Suppressor macrophage treated with lipopolysaccharide for 4 hours (primary cell): ENCODE data around the gene FAM171A1.
A peak's percentile ranks its signal among the peaks of the same experiment; 100 is the strongest.
"Not testable (repeated sequence)": the region's sequence is repeated elsewhere in the genome, so short reads cannot be mapped to it uniquely, and the experiment has no call there.

Experiments
- DNase-seq: peaks from one replicate; pipeline ENCODE4 v3.0.0-alpha.2; 2020

Gene FAM171A1

GRCh38 chr10:15316145-15316544, 54.9 kb downstream of the FAM171A1 start:
- DNase-seq = no peak

- DNase-seq = no peak
These were observed 55.8 kb downstream of the FAM171A1 start for GRCh38 chr10:15315286-15315685.

GRCh38 chr10:15314482-15315045, 56.5 kb downstream of the FAM171A1 start:
- DNase-seq = no peak

GRCh38 chr10:15313843-15314242, 57.2 kb downstream of the FAM171A1 start:
- no peak for DNase-seq

GRCh38 chr10:15313047-15313446, 58.0 kb downstream of the FAM171A1 start:
- DNase-seq = no peak

- no peak for DNase-seq
These were observed 59.4 kb downstream of the FAM171A1 start for GRCh38 chr10:15311569-15312280.

GRCh38 chr10:15310776-15311568, 60.1 kb downstream of the FAM171A1 start:
- no peak for DNase-seq

GRCh38 chr10:15309221-15309620, 61.9 kb downstream of the FAM171A1 start:
- DNase-seq = no peak

- no peak for DNase-seq
These were observed 64.3 kb downstream of the FAM171A1 start for GRCh38 chr10:15306735-15307280.

- DNase-seq = no peak
These were observed 65.5 kb downstream of the FAM171A1 start for GRCh38 chr10:15305634-15306033.

GRCh38 chr10:15305161-15305560, 65.9 kb downstream of the FAM171A1 start:
- no peak for DNase-seq

GRCh38 chr10:15302188-15302956, 68.7 kb downstream of the FAM171A1 start:
- not testable (repeated sequence) for DNase-seq

GRCh38 chr10:15300697-15301096, 70.4 kb downstream of the FAM171A1 start:
- no peak for DNase-seq

- DNase-seq = no peak
These were observed 70.9 kb downstream of the FAM171A1 start for GRCh38 chr10:15300145-15300544.

- no peak for DNase-seq
These were observed 74.4 kb downstream of the FAM171A1 start for GRCh38 chr10:15296701-15297100.

GRCh38 chr10:15295537-15296325, 75.4 kb downstream of the FAM171A1 start:
- peak; percentile 26 for DNase-seq

- no peak for DNase-seq
These were observed 76.9 kb downstream of the FAM171A1 start for GRCh38 chr10:15293862-15294842.

- DNase-seq = no peak
These were observed 80.4 kb downstream of the FAM171A1 start for GRCh38 chr10:15290671-15291070.

- no peak for DNase-seq
These were observed 80.9 kb downstream of the FAM171A1 start for GRCh38 chr10:15290150-15290549.

GRCh38 chr10:15280974-15281373, 90.1 kb downstream of the FAM171A1 start:
- DNase-seq = no peak

- no peak for DNase-seq
These were observed 90.6 kb downstream of the FAM171A1 start for GRCh38 chr10:15280462-15280861.
